Peyer's patch (tissue), 4 donors: ENCODE data around the gene PTPRU.

Experiments
- POLR2A ChIP-seq, 2 donors: fragments of 450-650 bp; IDR thresholded peaks; one replicate each; pipeline ENCODE4 v1.5.1; 2017; ENCODE audit warnings: antibody characterized with exemption in 2 of 2, mild to moderate bottlenecking in 2 of 2, moderate library complexity in 2 of 2
- TF ChIP-seq, protein P1 (sequence below), 6 experiments: fragments of 450-650 bp in 4 of 6; fragments of 200-600 bp in 2 of 6; sonication (generic) in 1 of 6; IDR thresholded peaks; one replicate each; pipeline ENCODE4 v1.5.1; 2017 to 2019; ENCODE audit warnings: antibody characterized with exemption in 6 of 6, mild to moderate bottlenecking in 3 of 6, moderate library complexity in 1 of 6

GRCh38 chr1:29368936-29369932, 132.9 kb downstream of the PTPRU start:
- TF ChIP-seq, protein P1, sequence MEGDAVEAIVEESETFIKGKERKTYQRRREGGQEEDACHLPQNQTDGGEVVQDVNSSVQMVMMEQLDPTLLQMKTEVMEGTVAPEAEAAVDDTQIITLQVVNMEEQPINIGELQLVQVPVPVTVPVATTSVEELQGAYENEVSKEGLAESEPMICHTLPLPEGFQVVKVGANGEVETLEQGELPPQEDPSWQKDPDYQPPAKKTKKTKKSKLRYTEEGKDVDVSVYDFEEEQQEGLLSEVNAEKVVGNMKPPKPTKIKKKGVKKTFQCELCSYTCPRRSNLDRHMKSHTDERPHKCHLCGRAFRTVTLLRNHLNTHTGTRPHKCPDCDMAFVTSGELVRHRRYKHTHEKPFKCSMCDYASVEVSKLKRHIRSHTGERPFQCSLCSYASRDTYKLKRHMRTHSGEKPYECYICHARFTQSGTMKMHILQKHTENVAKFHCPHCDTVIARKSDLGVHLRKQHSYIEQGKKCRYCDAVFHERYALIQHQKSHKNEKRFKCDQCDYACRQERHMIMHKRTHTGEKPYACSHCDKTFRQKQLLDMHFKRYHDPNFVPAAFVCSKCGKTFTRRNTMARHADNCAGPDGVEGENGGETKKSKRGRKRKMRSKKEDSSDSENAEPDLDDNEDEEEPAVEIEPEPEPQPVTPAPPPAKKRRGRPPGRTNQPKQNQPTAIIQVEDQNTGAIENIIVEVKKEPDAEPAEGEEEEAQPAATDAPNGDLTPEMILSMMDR (IDR thresholded peaks at IDR 0.05): no peak
- no peak for TF ChIP-seq POLR2A (IDR thresholded peaks at IDR 0.05)
